WTC11 (cell line): ENCODE results near the gene FBXW4. TPM values are rescaled to one million over a fixed set of nuclear protein-coding genes. Genes with fewer than 3 reads are reported as not detected.

ENCODE experiments used
- ATAC-seq: fragments of 200-7000 bp; cut with Tn5 transposase; 2 replicates; pipeline ENCODE4 v1.10.0; 2021; ENCODE audit warnings: mild to moderate bottlenecking, moderate library complexity
- CTCF ChIA-PET: fragments of 300-600 bp; sonication (Branson Sonifier 250); formaldehyde crosslinking; loops from one replicate; lab custom pipeline; 2021; ENCODE audit warnings: antibody characterized with exemption; lab: Charles Lee
- POLR2A ChIA-PET: fragments of 350-600 bp; sonication (Branson Sonifier 250); formaldehyde crosslinking; loops from one replicate; lab custom pipeline; 2021; ENCODE audit warnings: antibody characterized with exemption; lab: Charles Lee
- DNase-seq: peaks from one replicate; pipeline ENCODE4 v3.0.0; 2021; ENCODE audit warnings: low spot score
- H3K27ac Mint-ChIP-seq: 2 replicates; pipeline ENCODE4 v1.8.0; 2021; ENCODE audit warnings: mixed read lengths
- H3K27me3 Mint-ChIP-seq: 2 replicates; pipeline ENCODE4 v1.8.0; 2021; ENCODE audit warnings: low read depth, mild to moderate bottlenecking, moderate library complexity, mixed read lengths
- H3K36me3 Mint-ChIP-seq: 2 replicates; pipeline ENCODE4 v1.8.0; 2021; ENCODE audit warnings: mixed read lengths
- H3K4me1 Mint-ChIP-seq: 2 replicates; pipeline ENCODE4 v1.8.0; 2022; ENCODE audit warnings: mixed read lengths
- H3K4me3 Mint-ChIP-seq: 2 replicates; pipeline ENCODE4 v1.8.0; 2021; ENCODE audit warnings: mild to moderate bottlenecking, moderate library complexity, mixed read lengths
- H3K9me3 Mint-ChIP-seq: 2 replicates; pipeline ENCODE4 v1.8.0; 2021; ENCODE audit warnings: mixed read lengths
- ATF2 ChIP-seq: sonication (generic); formaldehyde crosslinking; IDR thresholded peaks from 2 replicates; pipeline ENCODE4 v1.8.1; 2022; ENCODE audit warnings: low read depth, missing genetic modification reagents, borderline replicate concordance
- ATF3 ChIP-seq: sonication (generic); formaldehyde crosslinking; conservative IDR thresholded peaks from 2 replicates; pipeline ENCODE4 v1.8.1; 2022; ENCODE audit warnings: mild to moderate bottlenecking, missing genetic modification reagents
- HMGA2 ChIP-seq: fragments of 250-450 bp; sonication (Bioruptor Pico); IDR thresholded peaks from 2 replicates; pipeline ENCODE4 v1.4.0; 2021; ENCODE audit warnings: mild to moderate bottlenecking, moderate library complexity
- JAZF1 ChIP-seq: fragments of 250-450 bp; sonication (Bioruptor Pico); IDR thresholded peaks from 2 replicates; pipeline ENCODE4 v1.9.0; 2021; ENCODE audit warnings: moderate library complexity, mild to moderate bottlenecking, inconsistent platforms
- NFATC4 ChIP-seq: fragments of 250-450 bp; sonication (Bioruptor Pico); IDR thresholded peaks from 2 replicates; pipeline ENCODE4 v1.9.0; 2021; ENCODE audit warnings: mild to moderate bottlenecking
- SMAD3 ChIP-seq: sonication (generic); formaldehyde crosslinking; IDR thresholded peaks from 2 replicates; pipeline ENCODE4 v1.8.0; 2022; ENCODE audit warnings: missing genetic modification reagents, mild to moderate bottlenecking, borderline replicate concordance
- SMAD4 ChIP-seq: sonication (generic); formaldehyde crosslinking; IDR thresholded peaks from 2 replicates; pipeline ENCODE4 v1.8.0; 2022; ENCODE audit warnings: mild to moderate bottlenecking, missing genetic modification reagents
- ZNF396 ChIP-seq: fragments of 250-450 bp; sonication (Bioruptor Pico); IDR thresholded peaks from 2 replicates; pipeline ENCODE4 v1.8.0; 2021; ENCODE audit warnings: mild to moderate bottlenecking, moderate library complexity, borderline replicate concordance
- total RNA-seq: library from RNA; stranded (reverse); gene quantifications from 3 replicates; pipeline ENCODE4 v1.2.3, GENCODE V29; 2021
- TF ChIP-seq, protein P1 (sequence below): sonication (generic); formaldehyde crosslinking; IDR thresholded peaks from 2 replicates; pipeline ENCODE4 v1.8.1; 2023; ENCODE audit warnings: mild to moderate bottlenecking, moderate library complexity, missing genetic modification reagents
- TF ChIP-seq, protein P2 (sequence below): sonication (generic); formaldehyde crosslinking; IDR thresholded peaks from 2 replicates; pipeline ENCODE4 v1.8.0; 2022; ENCODE audit warnings: missing genetic modification reagents
- TF ChIP-seq, protein P3 (sequence below): sonication (generic); formaldehyde crosslinking; IDR thresholded peaks from 2 replicates; pipeline ENCODE4 v1.8.1; 2022; ENCODE audit warnings: missing genetic modification reagents, borderline replicate concordance

The FBXW4 gene
- total RNA-seq, 1 experiment from 2014 or later = 45.3 TPM

GRCh38 chr10:101720606-101721230, 25.7 kb upstream of the FBXW4 start (continued):
- TF ChIP-seq ZNF396 (CRISPR knock-in tag) = no peak
- TF ChIP-seq, all 79 proteins: peak for 0

- POLR2A ChIA-PET = no interaction called here
- Mint-ChIP-seq H3K27ac (no peak overlapping the region), H3K4me1 (peaks cover 8% of the 10 kb centered on the region), H3K9me3 (no peaks in the 10 kb centered on the region), H3K4me3 (no peak overlapping the region), H3K27me3 (peaks cover 3% of the 10 kb centered on the region; the same call in 1 of the 2 replicates), H3K36me3 (no peaks in the 10 kb centered on the region)
- DNase-seq = no peak
- CTCF ChIA-PET = interaction anchor here (3.4 kb wide), 1 partner anchor 116 kb away, joined by 14 read pairs; no protein-coding TSS in a partner anchor
- ATAC-seq = no peak
- TF ChIP-seq SMAD4 (CRISPR knock-in tag) = no peak
- no peak for TF ChIP-seq ATF3 (CRISPR knock-in tag)
- no peak for TF ChIP-seq JAZF1
- TF ChIP-seq NFATC4 (CRISPR knock-in tag) = no peak
- TF ChIP-seq ATF2 (CRISPR knock-in tag) = no peak
- TF ChIP-seq, protein P1, sequence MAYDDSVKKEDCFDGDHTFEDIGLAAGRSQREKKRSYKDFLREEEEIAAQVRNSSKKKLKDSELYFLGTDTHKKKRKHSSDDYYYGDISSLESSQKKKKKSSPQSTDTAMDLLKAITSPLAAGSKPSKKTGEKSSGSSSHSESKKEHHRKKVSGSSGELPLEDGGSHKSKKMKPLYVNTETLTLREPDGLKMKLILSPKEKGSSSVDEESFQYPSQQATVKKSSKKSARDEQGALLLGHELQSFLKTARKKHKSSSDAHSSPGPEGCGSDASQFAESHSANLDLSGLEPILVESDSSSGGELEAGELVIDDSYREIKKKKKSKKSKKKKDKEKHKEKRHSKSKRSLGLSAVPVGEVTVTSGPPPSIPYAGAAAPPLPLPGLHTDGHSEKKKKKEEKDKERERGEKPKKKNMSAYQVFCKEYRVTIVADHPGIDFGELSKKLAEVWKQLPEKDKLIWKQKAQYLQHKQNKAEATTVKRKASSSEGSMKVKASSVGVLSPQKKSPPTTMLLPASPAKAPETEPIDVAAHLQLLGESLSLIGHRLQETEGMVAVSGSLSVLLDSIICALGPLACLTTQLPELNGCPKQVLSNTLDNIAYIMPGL (CRISPR knock-in tag) = no peak
- TF ChIP-seq, protein P2, sequence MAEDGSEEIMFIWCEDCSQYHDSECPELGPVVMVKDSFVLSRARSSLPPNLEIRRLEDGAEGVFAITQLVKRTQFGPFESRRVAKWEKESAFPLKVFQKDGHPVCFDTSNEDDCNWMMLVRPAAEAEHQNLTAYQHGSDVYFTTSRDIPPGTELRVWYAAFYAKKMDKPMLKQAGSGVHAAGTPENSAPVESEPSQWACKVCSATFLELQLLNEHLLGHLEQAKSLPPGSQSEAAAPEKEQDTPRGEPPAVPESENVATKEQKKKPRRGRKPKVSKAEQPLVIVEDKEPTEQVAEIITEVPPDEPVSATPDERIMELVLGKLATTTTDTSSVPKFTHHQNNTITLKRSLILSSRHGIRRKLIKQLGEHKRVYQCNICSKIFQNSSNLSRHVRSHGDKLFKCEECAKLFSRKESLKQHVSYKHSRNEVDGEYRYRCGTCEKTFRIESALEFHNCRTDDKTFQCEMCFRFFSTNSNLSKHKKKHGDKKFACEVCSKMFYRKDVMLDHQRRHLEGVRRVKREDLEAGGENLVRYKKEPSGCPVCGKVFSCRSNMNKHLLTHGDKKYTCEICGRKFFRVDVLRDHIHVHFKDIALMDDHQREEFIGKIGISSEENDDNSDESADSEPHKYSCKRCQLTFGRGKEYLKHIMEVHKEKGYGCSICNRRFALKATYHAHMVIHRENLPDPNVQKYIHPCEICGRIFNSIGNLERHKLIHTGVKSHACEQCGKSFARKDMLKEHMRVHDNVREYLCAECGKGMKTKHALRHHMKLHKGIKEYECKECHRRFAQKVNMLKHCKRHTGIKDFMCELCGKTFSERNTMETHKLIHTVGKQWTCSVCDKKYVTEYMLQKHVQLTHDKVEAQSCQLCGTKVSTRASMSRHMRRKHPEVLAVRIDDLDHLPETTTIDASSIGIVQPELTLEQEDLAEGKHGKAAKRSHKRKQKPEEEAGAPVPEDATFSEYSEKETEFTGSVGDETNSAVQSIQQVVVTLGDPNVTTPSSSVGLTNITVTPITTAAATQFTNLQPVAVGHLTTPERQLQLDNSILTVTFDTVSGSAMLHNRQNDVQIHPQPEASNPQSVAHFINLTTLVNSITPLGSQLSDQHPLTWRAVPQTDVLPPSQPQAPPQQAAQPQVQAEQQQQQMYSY (CRISPR knock-in tag) = no peak
Observed at GRCh38 chr10:101718690-101719275, 23.8 kb upstream of the FBXW4 start.

- no peaks in the 10 kb centered on the region for H3K9me3 Mint-ChIP-seq
- CTCF ChIA-PET = interaction anchor here (1.2 to 3.4 kb wide), 2 partner anchors 114 kb away, joined by 3 to 14 read pairs; no protein-coding TSS in a partner anchor
- TF ChIP-seq SMAD3 (CRISPR knock-in tag) = no peak
- no peak for TF ChIP-seq HMGA2 (CRISPR knock-in tag)
- TF ChIP-seq, protein P3, sequence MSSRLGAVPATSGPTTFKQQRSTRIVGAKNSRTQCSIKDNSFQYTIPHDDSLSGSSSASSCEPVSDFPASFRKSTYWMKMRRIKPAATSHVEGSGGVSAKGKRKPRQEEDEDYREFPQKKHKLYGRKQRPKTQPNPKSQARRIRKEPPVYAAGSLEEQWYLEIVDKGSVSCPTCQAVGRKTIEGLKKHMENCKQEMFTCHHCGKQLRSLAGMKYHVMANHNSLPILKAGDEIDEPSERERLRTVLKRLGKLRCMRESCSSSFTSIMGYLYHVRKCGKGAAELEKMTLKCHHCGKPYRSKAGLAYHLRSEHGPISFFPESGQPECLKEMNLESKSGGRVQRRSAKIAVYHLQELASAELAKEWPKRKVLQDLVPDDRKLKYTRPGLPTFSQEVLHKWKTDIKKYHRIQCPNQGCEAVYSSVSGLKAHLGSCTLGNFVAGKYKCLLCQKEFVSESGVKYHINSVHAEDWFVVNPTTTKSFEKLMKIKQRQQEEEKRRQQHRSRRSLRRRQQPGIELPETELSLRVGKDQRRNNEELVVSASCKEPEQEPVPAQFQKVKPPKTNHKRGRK (CRISPR knock-in tag) = no peak
- TF ChIP-seq, all 79 proteins: peak for 0
- Mint-ChIP-seq H3K36me3 (no peaks in the 10 kb centered on the region), H3K27me3 (peaks cover 3% of the 10 kb centered on the region; the same call in 1 of the 2 replicates), H3K4me3 (no peak overlapping the region), H3K4me1 (peaks cover 8% of the 10 kb centered on the region), H3K27ac (no peak overlapping the region)
- DNase-seq (no peak), ATAC-seq (no peak)
- POLR2A ChIA-PET = no interaction called here
Observed at GRCh38 chr10:101716891-101717659, 22.1 kb upstream of the FBXW4 start.
